ENCODE results near the gene TMEM181. TPM values are rescaled to one million over a fixed set of nuclear protein-coding genes. Genes with fewer than 3 reads are reported as not detected.
"Not testable (repeated sequence)": the region's sequence is repeated elsewhere in the genome, so short reads cannot be mapped to it uniquely, and the experiment has no call there.

Gene TMEM181
- total RNA-seq, 1 experiment from 2014 or later, result 18.7 TPM

DNA sequence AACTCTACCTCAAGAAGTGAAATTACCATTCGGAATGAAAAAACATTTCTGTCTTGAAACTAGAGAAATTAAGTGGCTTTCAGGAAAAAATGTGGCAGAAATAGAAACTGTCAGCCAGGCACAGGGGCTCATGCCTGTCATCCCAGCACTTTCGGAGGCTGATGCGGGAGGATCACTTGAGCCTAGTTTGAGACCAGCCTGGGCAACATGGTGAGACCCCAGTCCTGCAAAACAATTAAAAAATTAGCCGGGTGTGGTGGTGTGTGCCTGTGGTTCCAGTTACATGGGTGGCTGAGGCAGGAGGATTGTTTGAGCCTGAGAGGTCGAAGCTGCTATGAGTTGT is 7.1 kb upstream of the TMEM181 start:
- DNase-seq, result no peak
- ChIA-PET POLR2A (ENCODE audit: unreplicated experiment) (interaction anchor here (0.5 to 0.6 kb wide), 2 partner anchors 69 to 349 kb away, joined by 4 read pairs; no protein-coding TSS in a partner anchor), CTCF (no interaction called here)
- Histone ChIP-seq H3K36me3 (ENCODE audit: low read depth) (no peaks in the 10 kb centered on the region), H3K4me1 (replicated peaks; ENCODE audit: insufficient read depth) (no peaks in the 10 kb centered on the region), H3K9me2 (ENCODE audit: insufficient read depth) (no peaks in the 10 kb centered on the region; the same call in 1 of the 2 replicates), H2AFZ (no peak overlapping the region), H3K9me3 (ENCODE audit: insufficient read depth, low read depth) (no peaks in the 10 kb centered on the region), H3K4me3 (no peak overlapping the region), H3K27ac (no peak overlapping the region), H3F3A (ENCODE audit: insufficient read depth, low read depth) (no peaks in the 10 kb centered on the region), H3K27me3 (ENCODE audit: insufficient read depth, low read depth) (no peaks in the 10 kb centered on the region), H3K79me2 (ENCODE audit: low read depth) (no peaks in the 10 kb centered on the region), H3K4me2 (no peak overlapping the region), H4K20me1 (ENCODE audit: insufficient read depth) (no peaks in the 10 kb centered on the region)
- intact Hi-C loops (cut with micrococcal nuclease; ENCODE audit: unreplicated experiment), result no loop called here
- no TSS peak for BruUV-seq (replicated peaks)
- TF ChIP-seq EZH2 (IDR thresholded peaks at IDR 0.05; ENCODE audit: low read depth), result no peak
- TF ChIP-seq, protein P1, sequence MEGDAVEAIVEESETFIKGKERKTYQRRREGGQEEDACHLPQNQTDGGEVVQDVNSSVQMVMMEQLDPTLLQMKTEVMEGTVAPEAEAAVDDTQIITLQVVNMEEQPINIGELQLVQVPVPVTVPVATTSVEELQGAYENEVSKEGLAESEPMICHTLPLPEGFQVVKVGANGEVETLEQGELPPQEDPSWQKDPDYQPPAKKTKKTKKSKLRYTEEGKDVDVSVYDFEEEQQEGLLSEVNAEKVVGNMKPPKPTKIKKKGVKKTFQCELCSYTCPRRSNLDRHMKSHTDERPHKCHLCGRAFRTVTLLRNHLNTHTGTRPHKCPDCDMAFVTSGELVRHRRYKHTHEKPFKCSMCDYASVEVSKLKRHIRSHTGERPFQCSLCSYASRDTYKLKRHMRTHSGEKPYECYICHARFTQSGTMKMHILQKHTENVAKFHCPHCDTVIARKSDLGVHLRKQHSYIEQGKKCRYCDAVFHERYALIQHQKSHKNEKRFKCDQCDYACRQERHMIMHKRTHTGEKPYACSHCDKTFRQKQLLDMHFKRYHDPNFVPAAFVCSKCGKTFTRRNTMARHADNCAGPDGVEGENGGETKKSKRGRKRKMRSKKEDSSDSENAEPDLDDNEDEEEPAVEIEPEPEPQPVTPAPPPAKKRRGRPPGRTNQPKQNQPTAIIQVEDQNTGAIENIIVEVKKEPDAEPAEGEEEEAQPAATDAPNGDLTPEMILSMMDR (conservative IDR thresholded peaks at IDR 0.05), result no peak

DNA sequence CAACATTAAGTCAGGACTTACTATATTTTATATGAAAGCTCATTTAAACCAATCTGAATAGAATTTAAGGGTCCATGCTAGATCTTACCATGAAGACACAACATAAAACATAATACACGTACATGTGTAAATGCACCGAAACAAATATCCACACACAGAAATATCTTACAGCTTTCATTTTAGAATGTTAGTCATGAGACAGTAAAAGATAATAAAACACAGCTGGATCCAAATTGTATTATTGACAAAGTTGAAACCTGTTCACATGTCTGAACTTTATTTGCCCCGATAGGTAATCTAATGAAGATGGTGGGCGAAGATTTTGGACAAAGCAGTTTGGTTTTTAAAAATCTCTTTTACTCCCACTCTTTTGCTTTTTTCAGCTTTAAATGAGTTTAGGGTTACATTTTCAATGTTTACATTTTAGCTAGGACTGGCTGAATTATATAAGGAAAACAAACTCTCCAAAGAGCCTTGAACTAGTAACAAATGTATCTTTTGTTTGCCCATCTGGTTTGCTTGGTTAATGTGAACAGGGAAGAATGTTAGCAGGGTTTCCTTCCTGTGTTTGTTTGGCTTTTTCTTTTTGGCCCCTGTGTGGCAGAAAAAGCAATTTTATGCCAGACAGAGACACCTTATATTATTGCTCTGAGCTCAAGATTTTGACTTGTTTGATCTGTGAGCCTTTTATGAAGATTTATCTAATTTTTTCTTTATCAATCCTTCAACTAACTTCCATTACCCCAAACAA is 5.1 kb upstream of the TMEM181 start:
- Histone ChIP-seq H2AFZ (no peak overlapping the region), H3K4me3 (no peak overlapping the region), H3K27me3 (ENCODE audit: insufficient read depth, low read depth) (no peaks in the 10 kb centered on the region), H3K9me3 (ENCODE audit: insufficient read depth, low read depth) (no peaks in the 10 kb centered on the region), H3K4me2 (no peak overlapping the region), H3K9me2 (ENCODE audit: insufficient read depth) (no peaks in the 10 kb centered on the region; the same call in 1 of the 2 replicates), H3K36me3 (ENCODE audit: low read depth) (no peaks in the 10 kb centered on the region), H3F3A (ENCODE audit: insufficient read depth, low read depth) (no peaks in the 10 kb centered on the region), H3K4me1 (replicated peaks; ENCODE audit: insufficient read depth) (0 out of 2 replicates have a peak, but pooled peaks cover 6% of the 10 kb centered on the region), H3K27ac (no peak overlapping the region), H4K20me1 (ENCODE audit: insufficient read depth) (no peaks in the 10 kb centered on the region), H3K79me2 (ENCODE audit: low read depth) (no peaks in the 10 kb centered on the region)
- TF ChIP-seq, protein P1 (conservative IDR thresholded peaks at IDR 0.05), result no peak
- no peak for TF ChIP-seq EZH2 (IDR thresholded peaks at IDR 0.05; ENCODE audit: low read depth)
- DNase-seq, result no peak
- no TSS peak for BruUV-seq (replicated peaks)
- POLR2A ChIA-PET (ENCODE audit: unreplicated experiment), result no interaction called here
- CTCF ChIA-PET, result interaction anchor here (0.5 kb wide), 1 partner anchor 334 kb away, joined by 4 read pairs; no protein-coding TSS in a partner anchor
- intact Hi-C loops (cut with micrococcal nuclease; ENCODE audit: unreplicated experiment), result no loop called here

DNA sequence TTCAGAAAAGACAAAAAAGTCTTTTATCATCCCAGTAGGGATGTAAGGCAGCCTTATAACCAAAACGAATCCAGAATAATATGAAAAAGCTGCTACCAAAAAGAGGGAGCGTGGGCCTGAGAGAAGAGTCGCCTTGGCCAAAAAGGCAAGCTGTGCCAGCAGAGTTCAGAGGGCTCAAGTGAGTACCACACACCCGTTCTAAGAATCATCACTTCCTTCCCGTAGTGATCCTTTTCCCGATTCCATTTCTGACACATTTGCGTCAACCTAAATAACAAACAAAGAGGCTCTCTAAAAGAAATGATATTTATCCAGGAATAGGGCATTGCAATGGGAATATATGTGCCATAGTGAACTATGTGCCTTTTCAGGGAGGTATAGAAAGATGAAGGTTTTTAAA is 3.8 kb upstream of the TMEM181 start:
- Histone ChIP-seq H3K36me3 (ENCODE audit: low read depth) (no peaks in the 10 kb centered on the region), H3K4me3 (no peak overlapping the region), H2AFZ (no peak overlapping the region), H3K9me3 (ENCODE audit: insufficient read depth, low read depth) (no peaks in the 10 kb centered on the region), H3K27ac (no peak overlapping the region), H3K27me3 (ENCODE audit: insufficient read depth, low read depth) (no peaks in the 10 kb centered on the region), H3K79me2 (ENCODE audit: low read depth) (peaks cover 10% of the 10 kb centered on the region), H3F3A (ENCODE audit: insufficient read depth, low read depth) (no peaks in the 10 kb centered on the region; the same call in 1 of the 2 replicates), H4K20me1 (ENCODE audit: insufficient read depth) (no peaks in the 10 kb centered on the region), H3K4me1 (replicated peaks; ENCODE audit: insufficient read depth) (0 out of 2 replicates have a peak, but pooled peaks cover 6% of the 10 kb centered on the region), H3K9me2 (ENCODE audit: insufficient read depth) (no peaks in the 10 kb centered on the region; the same call in 1 of the 2 replicates), H3K4me2 (no peak overlapping the region)
- POLR2A ChIA-PET (ENCODE audit: unreplicated experiment), result no interaction called here
- TF ChIP-seq EZH2 (IDR thresholded peaks at IDR 0.05; ENCODE audit: low read depth), result no peak
- TF ChIP-seq, protein P1 (conservative IDR thresholded peaks at IDR 0.05), result no peak
- intact Hi-C loops (cut with micrococcal nuclease; ENCODE audit: unreplicated experiment), result no loop called here
- CTCF ChIA-PET, result no interaction called here
- no peak for DNase-seq
- no TSS peak for BruUV-seq (replicated peaks)

DNA sequence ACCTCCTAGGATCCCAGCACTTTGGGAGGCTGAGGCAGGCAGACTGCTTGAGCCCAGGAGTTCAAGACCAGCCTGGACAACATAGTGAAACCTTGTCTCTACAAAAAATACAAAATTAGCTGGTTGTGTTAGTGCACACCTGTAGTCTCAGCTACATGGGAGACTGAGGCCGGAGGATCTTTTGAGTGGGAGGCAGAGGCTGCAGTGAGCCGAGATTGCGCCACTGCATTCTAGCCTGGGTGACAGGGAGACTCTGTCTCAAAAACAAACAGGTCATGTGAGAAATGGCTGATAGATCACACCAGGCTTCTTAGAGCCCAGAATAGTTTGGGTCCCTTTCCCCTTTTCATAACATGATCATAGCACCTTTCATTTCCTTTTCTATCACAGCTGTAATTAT is 2.8 kb upstream of the TMEM181 start:
- H3K79me2 ChIP-seq (ENCODE audit: low read depth), result peaks cover 20% of the 10 kb centered on the region
- H3K27me3 ChIP-seq (ENCODE audit: insufficient read depth, low read depth); intact Hi-C loops (cut with micrococcal nuclease; ENCODE audit: unreplicated experiment); H3K27ac ChIP-seq; POLR2A ChIA-PET (ENCODE audit: unreplicated experiment); H3F3A ChIP-seq (ENCODE audit: insufficient read depth, low read depth); H3K4me3 ChIP-seq; H4K20me1 ChIP-seq (ENCODE audit: insufficient read depth); H3K4me2 ChIP-seq; H2AFZ ChIP-seq; H3K9me2 ChIP-seq (ENCODE audit: insufficient read depth); H3K9me3 ChIP-seq (ENCODE audit: insufficient read depth, low read depth); DNase-seq; BruUV-seq (replicated peaks); H3K36me3 ChIP-seq (ENCODE audit: low read depth): not testable (repeated sequence)
- H3K4me1 ChIP-seq (replicated peaks; ENCODE audit: insufficient read depth), result peaks cover 15% of the 10 kb centered on the region
- CTCF ChIA-PET, result interaction anchor here (0.7 kb wide), 1 partner anchor 342 kb away, joined by 4 read pairs; no protein-coding TSS in a partner anchor

Measured in PC-9 (cell line).